A549 (cell line): ENCODE data around the gene VIT. TPM values are rescaled to one million over a fixed set of nuclear protein-coding genes. Genes with fewer than 3 reads are reported as not detected.

ENCODE experiments used
- ATAC-seq, 2 experiments: fragments of 200-7000 bp in 1 of 2; fragments of >200 bp in 1 of 2; cut with Nextera tagmentation in 1 of 2; cut with Tn5 transposase in 1 of 2; 3 replicates each; pipeline versions ENCODE4 v1.8.0 to v1.9.1; 2018 to 2020; ENCODE audit warnings: mild to moderate bottlenecking in 1 of 2, moderate library complexity in 1 of 2
- CTCF ChIA-PET: fragments of 300-600 bp; sonication (Branson Sonifier 250); formaldehyde crosslinking; extraction: SDS; loops from one replicate; lab custom pipeline; 2021; ENCODE audit warnings: antibody characterized with exemption, inconsistent platforms; lab: Yijun Ruan, JAX
- POLR2A ChIA-PET: fragments of 350-600 bp; formaldehyde crosslinking; extraction: SDS; loops from one replicate; lab custom pipeline; 2021; ENCODE audit warnings: antibody characterized with exemption, inconsistent platforms; lab: Yijun Ruan, JAX
- DNase-seq, 2 experiments: peaks; one replicate each; pipeline versions ENCODE4 v3.0.0 to v3.0.0-alpha.2; 2011 to 2016; ENCODE audit warnings: low read depth in 1 of 2, low spot score in 1 of 2
- FAIRE-seq: peaks from 2 replicates; lab custom pipeline; 2011; peaks lifted over from hg19 to GRCh38; lab: Jason Lieb, UNC
- H3K27ac ChIP-seq, 2 experiments: fragments of >200 bp; sonication (Bioruptor Twin); formaldehyde crosslinking; 3 replicates each; pipeline ENCODE4 v1.5.1; 2016 to 2017
- H3K4me1 ChIP-seq: fragments of >200 bp; sonication (Bioruptor Twin); formaldehyde crosslinking; 3 replicates; pipeline ENCODE4 v1.6.1; 2016
- H3K4me2 ChIP-seq: fragments of >200 bp; sonication (Bioruptor Twin); formaldehyde crosslinking; 3 replicates; pipeline ENCODE4 v1.6.1; 2016
- H3K4me3 ChIP-seq: fragments of >200 bp; sonication (Bioruptor Twin); formaldehyde crosslinking; 3 replicates; pipeline ENCODE4 v1.5.1; 2016
- H3K9me3 ChIP-seq: fragments of >200 bp; sonication (Bioruptor Twin); formaldehyde crosslinking; 3 replicates; pipeline ENCODE4 v1.6.1; 2016
- ATOH8 ChIP-seq: fragments of 250-450 bp; sonication (Bioruptor Pico); IDR thresholded peaks from 2 replicates; pipeline ENCODE4 v1.5.0; 2020; ENCODE audit warnings: low read depth, mild to moderate bottlenecking, moderate library complexity
- BHLHE40 ChIP-seq: IDR thresholded peaks from 2 replicates; pipeline ENCODE4 v1.6.1; 2012; ENCODE audit warnings: low read depth, low read length, inconsistent platforms
- CBX2 ChIP-seq: fragments of 200-600 bp; sonication (generic); IDR thresholded peaks from 2 replicates; pipeline ENCODE4 v1.6.1; 2016; ENCODE audit warnings: low read depth, mild to moderate bottlenecking, borderline replicate concordance
- CBX8 ChIP-seq: fragments of 200-600 bp; sonication (generic); IDR thresholded peaks from 2 replicates; pipeline ENCODE4 v1.6.1; 2016
- CHD4 ChIP-seq: fragments of 200-600 bp; sonication (generic); IDR thresholded peaks from 2 replicates; pipeline ENCODE4 v1.6.1; 2016; ENCODE audit warnings: antibody characterized with exemption, mild to moderate bottlenecking, borderline replicate concordance
- FOSB ChIP-seq: fragments of 250-450 bp; sonication (Bioruptor Pico); IDR thresholded peaks from 2 replicates; pipeline ENCODE4 v1.5.0; 2020; ENCODE audit warnings: mild to moderate bottlenecking, moderate library complexity
- FOXS1 ChIP-seq: fragments of 250-450 bp; sonication (Bioruptor Pico); IDR thresholded peaks from 2 replicates; pipeline ENCODE4 v1.5.0; 2020; ENCODE audit warnings: mild to moderate bottlenecking, moderate library complexity
- HEYL ChIP-seq: fragments of 250-450 bp; sonication (Bioruptor Pico); IDR thresholded peaks from 2 replicates; pipeline ENCODE4 v1.8.0; 2021; ENCODE audit warnings: mild to moderate bottlenecking, moderate library complexity
- HOXB13 ChIP-seq: fragments of 250-450 bp; sonication (Bioruptor Pico); IDR thresholded peaks from 2 replicates; pipeline ENCODE4 v1.5.0; 2020; ENCODE audit warnings: low read depth, mild to moderate bottlenecking, moderate library complexity
- KDM5A ChIP-seq: fragments of 200-600 bp; sonication (generic); IDR thresholded peaks from 2 replicates; pipeline ENCODE4 v1.6.1; 2016; ENCODE audit warnings: antibody characterized with exemption, mild to moderate bottlenecking
- MYC ChIP-seq: IDR thresholded peaks from 2 replicates; pipeline ENCODE4 v1.6.1; 2012; ENCODE audit warnings: mild to moderate bottlenecking, inconsistent platforms, low read length, improper control_type of control experiment, borderline replicate concordance
- NFE2L2 ChIP-seq: fragments of 150-350 bp; conservative IDR thresholded peaks from 2 replicates; pipeline ENCODE4 v1.6.1; 2014; ENCODE audit warnings: low read length
- NPAS2 ChIP-seq: fragments of 250-450 bp; sonication (Bioruptor Pico); IDR thresholded peaks from 2 replicates; pipeline ENCODE4 v1.8.0; 2022; ENCODE audit warnings: mild to moderate bottlenecking, moderate library complexity, borderline replicate concordance
- PHF8 ChIP-seq: fragments of 200-600 bp; sonication (generic); IDR thresholded peaks from 2 replicates; pipeline ENCODE4 v1.6.1; 2016; ENCODE audit warnings: low read depth, mild to moderate bottlenecking, antibody characterized with exemption, moderate library complexity, borderline replicate concordance
- POLR2AphosphoS2 ChIP-seq: conservative IDR thresholded peaks from 2 replicates; pipeline ENCODE4 v1.6.1; 2012; ENCODE audit warnings: low read length, improper control_type of control experiment, inconsistent platforms
- RAD21 ChIP-seq, 2 experiments: fragments of >200 bp in 1 of 2; sonication (Bioruptor Twin) in 1 of 2; formaldehyde crosslinking in 1 of 2; IDR thresholded peaks in 1 of 2; conservative IDR thresholded peaks in 1 of 2; 2 replicates in 1 of 2; 3 replicates in 1 of 2; pipeline ENCODE4 v1.6.1; 2012 to 2018; ENCODE audit warnings: inconsistent platforms in 1 of 2
- RNF2 ChIP-seq: fragments of 200-600 bp; sonication (generic); IDR thresholded peaks from 2 replicates; pipeline ENCODE4 v1.6.1; 2016; ENCODE audit warnings: low read depth, mild to moderate bottlenecking, antibody characterized with exemption, moderate library complexity, borderline replicate concordance
- SMC3 ChIP-seq: fragments of >200 bp; sonication (Bioruptor Twin); formaldehyde crosslinking; IDR thresholded peaks from 3 replicates; pipeline ENCODE4 v1.6.1; 2018; ENCODE audit warnings: inconsistent platforms
- SREBF2 ChIP-seq: fragments of 450-650 bp; IDR thresholded peaks from 2 replicates; pipeline ENCODE4 v1.6.1; 2014; ENCODE audit warnings: mild to moderate bottlenecking, moderate library complexity
- TFCP2L1 ChIP-seq: fragments of 250-450 bp; sonication (Bioruptor Pico); IDR thresholded peaks from 2 replicates; pipeline ENCODE4 v1.5.0; 2021; ENCODE audit warnings: mild to moderate bottlenecking
- ZFP36 ChIP-seq: fragments of 450-650 bp; IDR thresholded peaks from 2 replicates; pipeline ENCODE4 v1.6.1; 2014; ENCODE audit warnings: borderline replicate concordance; ENCODE audit not compliant: partially characterized antibody
- ZNF302 ChIP-seq: fragments of 250-450 bp; sonication (Bioruptor Pico); IDR thresholded peaks from 2 replicates; pipeline ENCODE4 v1.9.0; 2021; ENCODE audit warnings: inconsistent platforms, mild to moderate bottlenecking, moderate library complexity
- WGBS: methylation state at CpG from one replicate; pipeline ENCODE4 v1.1.6; 2017; ENCODE audit errors: missing lambda C conversion rate; 5-methylcytosine and 5-hydroxymethylcytosine counted together
- polyA plus RNA-seq, 4 experiments: library from polyadenylated mRNA; depleted of rRNA in 3 of 4; stranded (reverse); fragments of >200 nt; fragmentation: RNase III in 1 of 4; extraction: RNeasy Plus Mini Kit Qiagen cat#74134 plus additional on column Dnase treatment in 1 of 4; gene quantifications; 2 replicates in 3 of 4; 3 replicates in 1 of 4; pipeline ENCODE4 v1.2.3, GENCODE V29; 2011 to 2017
- TF ChIP-seq, protein P1 (sequence below): fragments of 200-600 bp; sonication (generic); IDR thresholded peaks from 2 replicates; pipeline ENCODE4 v1.6.1; 2016; ENCODE audit warnings: antibody characterized with exemption, mild to moderate bottlenecking, moderate library complexity

The VIT gene
- polyA plus RNA-seq, 2 of the 4 experiments (the other 2 are of a cell fraction) = not detected

GRCh38 chr2:36801088-36801487 lies 104.6 kb downstream of the VIT start:
- ATAC-seq = no peak
- Histone ChIP-seq H3K9me3 (no peaks in the 10 kb centered on the region), H3K4me1 (no peaks in the 10 kb centered on the region), H3K27ac (no peak overlapping the region)
- 44% methylated on average over 6 of the region's 6 CpGs for WGBS
- no peak for DNase-seq
- TF ChIP-seq ATOH8 (no peak), TFCP2L1 (no peak), PHF8 (no peak), MYC (no peak), ZFP36 (no peak), CHD4 (no peak), CBX2 (no peak), RNF2 (no peak), HOXB13 (no peak), HEYL (CRISPR knock-in tag) (no peak)
- TF ChIP-seq, protein P1, sequence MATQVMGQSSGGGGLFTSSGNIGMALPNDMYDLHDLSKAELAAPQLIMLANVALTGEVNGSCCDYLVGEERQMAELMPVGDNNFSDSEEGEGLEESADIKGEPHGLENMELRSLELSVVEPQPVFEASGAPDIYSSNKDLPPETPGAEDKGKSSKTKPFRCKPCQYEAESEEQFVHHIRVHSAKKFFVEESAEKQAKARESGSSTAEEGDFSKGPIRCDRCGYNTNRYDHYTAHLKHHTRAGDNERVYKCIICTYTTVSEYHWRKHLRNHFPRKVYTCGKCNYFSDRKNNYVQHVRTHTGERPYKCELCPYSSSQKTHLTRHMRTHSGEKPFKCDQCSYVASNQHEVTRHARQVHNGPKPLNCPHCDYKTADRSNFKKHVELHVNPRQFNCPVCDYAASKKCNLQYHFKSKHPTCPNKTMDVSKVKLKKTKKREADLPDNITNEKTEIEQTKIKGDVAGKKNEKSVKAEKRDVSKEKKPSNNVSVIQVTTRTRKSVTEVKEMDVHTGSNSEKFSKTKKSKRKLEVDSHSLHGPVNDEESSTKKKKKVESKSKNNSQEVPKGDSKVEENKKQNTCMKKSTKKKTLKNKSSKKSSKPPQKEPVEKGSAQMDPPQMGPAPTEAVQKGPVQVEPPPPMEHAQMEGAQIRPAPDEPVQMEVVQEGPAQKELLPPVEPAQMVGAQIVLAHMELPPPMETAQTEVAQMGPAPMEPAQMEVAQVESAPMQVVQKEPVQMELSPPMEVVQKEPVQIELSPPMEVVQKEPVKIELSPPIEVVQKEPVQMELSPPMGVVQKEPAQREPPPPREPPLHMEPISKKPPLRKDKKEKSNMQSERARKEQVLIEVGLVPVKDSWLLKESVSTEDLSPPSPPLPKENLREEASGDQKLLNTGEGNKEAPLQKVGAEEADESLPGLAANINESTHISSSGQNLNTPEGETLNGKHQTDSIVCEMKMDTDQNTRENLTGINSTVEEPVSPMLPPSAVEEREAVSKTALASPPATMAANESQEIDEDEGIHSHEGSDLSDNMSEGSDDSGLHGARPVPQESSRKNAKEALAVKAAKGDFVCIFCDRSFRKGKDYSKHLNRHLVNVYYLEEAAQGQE = no peak
- TF ChIP-seq, all 56 proteins: peak for 0
- ChIA-PET POLR2A (no interaction called here), CTCF (interaction anchor here (17.8 kb wide), 1 partner anchor 19 kb away, joined by 192 read pairs; no protein-coding TSS in a partner anchor)
- no peak overlapping the region for H3K4me3 ChIP-seq
- no peak for FAIRE-seq
- H3K4me2 ChIP-seq = no peak overlapping the region

GRCh38 chr2:36802952-36803351 lies 106.4 kb downstream of the VIT start:
- FAIRE-seq (no peak), DNase-seq (no peak)
- no peaks in the 10 kb centered on the region for H3K9me3 ChIP-seq
- WGBS = 54% methylated on average over 3 of the region's 3 CpGs
- H3K4me2 ChIP-seq = no peak overlapping the region
- no peak overlapping the region for H3K4me3 ChIP-seq
- CTCF ChIA-PET = interaction anchor here (17.8 kb wide), 1 partner anchor 21 kb away, joined by 192 read pairs; no protein-coding TSS in a partner anchor
- no peak for TF ChIP-seq PHF8
- no peak for TF ChIP-seq FOXS1 (CRISPR knock-in tag)
- no peak for TF ChIP-seq SREBF2
- no peak for TF ChIP-seq CBX8
- TF ChIP-seq KDM5A = no peak
- TF ChIP-seq TFCP2L1 = no peak
- TF ChIP-seq FOSB (CRISPR knock-in tag) = no peak
- TF ChIP-seq CHD4 = no peak
- TF ChIP-seq POLR2AphosphoS2 = no peak
- no peak for TF ChIP-seq NFE2L2
- TF ChIP-seq RNF2 = no peak
- no peak for TF ChIP-seq ATOH8
- TF ChIP-seq MYC = no peak
- TF ChIP-seq NPAS2 = no peak
- TF ChIP-seq BHLHE40 = no peak
- no peak for TF ChIP-seq SMC3
- TF ChIP-seq ZNF302 (CRISPR knock-in tag) = no peak
- no peak for TF ChIP-seq RAD21 (conservative IDR thresholded peaks at IDR 0.05 in 1 of 2, IDR thresholded peaks at IDR 0.05 in 1 of 2)
- TF ChIP-seq, protein P1 = no peak
- TF ChIP-seq, all 56 proteins: peak for 0
- ATAC-seq = no peak
- no peak overlapping the region for H3K27ac ChIP-seq
- H3K4me1 ChIP-seq = no peaks in the 10 kb centered on the region
- POLR2A ChIA-PET = no interaction called here
